HG02763 (cell line): Measurements from ENCODE around the gene RGS9BP.
"Not testable (repeated sequence)": the region's sequence is repeated elsewhere in the genome, so short reads cannot be mapped to it uniquely, and the experiment has no call there.

Experiments
- ATAC-seq: cut with Tn5 transposase; IDR thresholded peaks from one replicate; pipeline ENCODE4 v1.9.1; 2021; ENCODE audit warnings: mild to moderate bottlenecking, moderate library complexity; ENCODE audit not compliant: unreplicated experiment

The RGS9BP gene

GRCh38 chr19:32694851-32695250 is 19.2 kb downstream of the RGS9BP start:
- not testable (repeated sequence) for ATAC-seq

GRCh38 chr19:32695506-32695905 is 19.9 kb downstream of the RGS9BP start:
- ATAC-seq, result not testable (repeated sequence)

DNA sequence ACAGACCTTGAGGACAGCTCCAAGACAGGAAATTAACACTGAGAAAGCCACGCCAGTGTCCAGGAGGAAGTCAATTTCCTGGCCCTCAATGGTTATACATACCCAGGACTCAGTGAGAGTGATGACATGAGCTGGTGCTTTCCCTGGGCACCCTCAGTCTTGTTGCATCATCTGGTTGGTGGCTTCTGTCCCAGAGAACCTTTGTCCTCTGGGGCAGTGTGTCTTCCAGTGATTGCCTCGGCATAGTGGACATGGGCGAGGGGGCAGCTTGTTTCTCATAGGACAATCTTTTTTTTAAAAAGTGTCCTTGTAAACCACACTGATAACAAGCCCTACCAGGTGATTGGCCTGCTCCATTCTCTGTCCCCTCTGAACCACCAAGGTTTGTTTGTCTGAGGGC is 21.1 kb downstream of the RGS9BP start:
- not testable (repeated sequence) for ATAC-seq

GRCh38 chr19:32700129-32700528 is 24.5 kb downstream of the RGS9BP start:
- not testable (repeated sequence) for ATAC-seq

GRCh38 chr19:32702010-32702409 is 26.4 kb downstream of the RGS9BP start:
- no peak for ATAC-seq

- not testable (repeated sequence) for ATAC-seq
Observed at GRCh38 chr19:32704006-32704405, 28.4 kb downstream of the RGS9BP start.

DNA sequence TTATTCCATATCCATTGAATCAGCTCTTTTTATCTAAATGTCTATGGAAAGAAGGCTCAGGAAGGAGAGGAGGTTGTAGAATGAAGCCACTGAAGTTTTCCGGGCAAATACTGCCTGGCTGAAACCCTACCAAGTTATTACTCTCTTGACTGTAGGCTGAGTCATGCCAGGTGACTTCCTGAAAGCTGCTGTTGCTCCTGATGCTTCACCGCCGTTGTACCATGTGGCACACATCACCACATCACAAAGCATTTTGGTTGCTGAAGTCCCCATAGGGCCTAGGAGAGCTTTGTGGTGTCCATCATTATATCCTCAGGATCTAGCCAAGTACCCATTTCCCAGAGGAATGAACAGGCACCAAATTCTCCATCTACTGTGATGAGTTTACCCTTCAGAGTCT is 32.8 kb downstream of the RGS9BP start:
- ATAC-seq, result no peak

DNA sequence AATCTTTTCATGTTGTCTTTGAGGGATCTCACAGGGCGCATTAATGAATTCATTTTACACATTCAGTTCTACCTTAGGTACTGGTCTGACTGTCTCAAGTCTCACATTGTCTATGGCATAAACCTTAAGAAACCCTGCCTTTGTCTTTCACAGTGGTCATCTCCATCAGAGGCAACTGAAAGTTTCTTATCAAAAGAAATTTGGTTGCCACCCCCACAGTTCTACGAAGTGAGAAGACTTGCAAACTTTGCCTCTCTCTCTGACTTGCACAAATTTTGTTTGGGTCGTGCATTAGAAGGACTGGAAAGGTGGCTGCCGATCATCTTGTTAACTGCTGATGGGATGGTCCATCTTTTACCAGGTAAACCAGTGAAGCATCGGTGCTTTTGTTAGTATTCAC is 33.4 kb downstream of the RGS9BP start:
- no peak for ATAC-seq

GRCh38 chr19:32711747-32712146 is 36.1 kb downstream of the RGS9BP start:
- no peak for ATAC-seq

- ATAC-seq, result not testable (repeated sequence)
Observed at GRCh38 chr19:32716203-32716602, 40.6 kb downstream of the RGS9BP start.

- no peak for ATAC-seq
Observed at GRCh38 chr19:32717496-32717895, 41.8 kb downstream of the RGS9BP start.

DNA sequence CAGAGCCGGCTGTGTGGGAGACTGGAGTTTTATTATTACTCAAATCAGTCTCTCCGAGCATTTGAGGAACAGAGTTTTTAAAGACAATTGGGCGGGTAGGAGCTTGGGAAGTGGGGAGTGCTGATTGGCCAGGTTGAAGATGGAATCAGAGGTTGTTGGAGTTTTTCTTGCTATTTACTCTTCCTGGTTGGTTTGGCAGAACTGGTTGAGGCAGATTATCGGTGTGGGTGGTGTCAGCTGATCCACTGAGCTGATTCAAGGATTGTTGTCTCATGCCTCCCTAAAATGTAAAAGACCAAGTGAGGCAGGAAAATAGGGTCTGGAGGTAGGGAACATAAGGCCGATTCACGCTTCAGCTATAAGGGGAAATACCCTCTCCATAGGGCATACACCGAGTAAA is 42.6 kb downstream of the RGS9BP start:
- ATAC-seq, result no peak

DNA sequence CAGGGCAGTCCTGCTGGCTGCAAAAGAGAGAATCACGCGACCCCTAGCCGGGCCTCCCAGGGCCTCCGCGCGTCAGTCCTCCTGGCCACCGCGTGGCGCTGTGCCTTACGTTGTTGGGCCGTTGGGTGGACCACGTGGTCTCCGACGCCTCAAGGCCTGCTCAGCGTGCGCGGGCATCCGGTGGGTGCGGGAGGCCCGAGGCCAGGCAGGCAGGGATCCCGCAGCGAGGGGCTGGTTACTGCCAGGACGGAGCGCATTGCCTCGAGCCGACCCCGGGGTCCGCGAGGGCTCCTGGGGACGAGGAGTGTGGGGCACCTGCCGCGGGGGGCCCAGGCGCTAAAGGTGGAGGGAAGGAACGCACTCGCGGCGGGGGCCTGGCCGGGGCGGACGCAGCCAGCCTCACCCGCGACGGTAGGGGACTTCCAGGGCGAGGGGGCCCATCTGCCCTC is 44.0 kb downstream of the RGS9BP start, which contains the start of gene TDRD12:
TDRD12 (plus strand) TSS at position 157 of the 449 bp plus-strand sequence. CDS start 306 bp downstream, outside the sequence.
- no peak for ATAC-seq

GRCh38 chr19:32720216-32720935 is 44.7 kb downstream of the RGS9BP start:
- ATAC-seq, result no peak

DNA sequence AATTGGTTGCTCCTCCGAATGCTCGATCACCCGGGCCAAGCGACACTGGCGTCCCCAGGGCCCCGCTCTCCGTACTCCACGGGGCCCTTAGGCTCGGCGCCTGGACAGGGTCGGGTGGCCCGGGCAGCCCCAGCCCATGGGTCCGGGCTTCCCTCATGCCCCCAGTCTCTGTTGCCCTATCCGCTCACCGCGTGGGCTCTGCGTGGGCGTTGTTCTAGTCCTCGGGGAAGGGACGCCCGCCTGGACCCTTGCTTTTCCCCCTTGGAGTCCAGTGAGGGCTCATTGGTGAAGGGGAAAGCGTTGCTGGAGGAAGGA is 45.2 kb downstream of the RGS9BP start:
- ATAC-seq, result no peak
